Upper lobe of left lung (tissue), 6 donors: Measurements from ENCODE around the gene ZWILCH. TPM values are rescaled to one million over a fixed set of nuclear protein-coding genes. Genes with fewer than 3 reads are reported as not detected.
A peak's percentile ranks its signal among the peaks of the same experiment; 100 is the strongest.
"Not testable (repeated sequence)": the region's sequence is repeated elsewhere in the genome, so short reads cannot be mapped to it uniquely, and the experiment has no call there.

ENCODE experiments used
- ATAC-seq, 2 donors: fragments of 200-7000 bp; cut with Tn5 transposase; one replicate each; pipeline ENCODE4 v1.9.1; 2022; ENCODE audit warnings: mild to moderate bottlenecking in 2 of 2, moderate library complexity in 2 of 2; ENCODE audit not compliant: low FRiP score in 2 of 2
- DNase-seq, 2 donors: peaks; one replicate each; pipeline ENCODE4 v3.0.0-alpha.2; 2019 to 2020
- H3K27ac ChIP-seq, 4 donors: fragments of 200-600 bp; sonication (generic); one replicate each; pipeline ENCODE4 v1.5.1; 2016 to 2019
- H3K27me3 ChIP-seq, 4 donors: fragments of 200-600 bp; sonication (generic); one replicate each; pipeline ENCODE4 v1.5.1; 2017 to 2019
- H3K36me3 ChIP-seq, 4 donors: fragments of 200-600 bp; sonication (generic); one replicate each; pipeline ENCODE4 v1.5.1; 2016 to 2019
- H3K4me1 ChIP-seq, 4 donors: fragments of 200-600 bp; sonication (generic); one replicate each; pipeline ENCODE4 v1.5.1; 2018 to 2019
- H3K4me3 ChIP-seq, 4 donors: fragments of 200-600 bp; sonication (generic); one replicate each; pipeline ENCODE4 v1.5.1; 2017 to 2019; ENCODE audit warnings: mild to moderate bottlenecking in 2 of 4, moderate library complexity in 1 of 4
- H3K9me3 ChIP-seq, 4 donors: fragments of 200-600 bp; sonication (generic); one replicate each; pipeline ENCODE4 v1.5.1; 2018 to 2019
- EP300 ChIP-seq, 4 donors: sonication (generic); formaldehyde crosslinking; IDR thresholded peaks; one replicate each; pipeline ENCODE4 v1.5.1; 2017; ENCODE audit warnings: antibody characterized with exemption in 4 of 4, control low read depth in 2 of 4
- POLR2A ChIP-seq, 4 donors: fragments of 450-650 bp; IDR thresholded peaks; one replicate each; pipeline ENCODE4 v1.5.1; 2016 to 2017; ENCODE audit warnings: antibody characterized with exemption in 4 of 4, mild to moderate bottlenecking in 2 of 4
- POLR2AphosphoS5 ChIP-seq, 2 donors: sonication (generic); formaldehyde crosslinking; IDR thresholded peaks; one replicate each; pipeline ENCODE4 v1.5.1; 2017; ENCODE audit warnings: antibody characterized with exemption in 2 of 2
- WGBS, 2 donors: methylation state at CpG; one replicate each; pipeline ENCODE4 v1.1.5; 2017 to 2018; 5-methylcytosine and 5-hydroxymethylcytosine counted together
- total RNA-seq, 6 donors: library from RNA; depleted of rRNA in 4 of 6; stranded (reverse); fragments of >200 nt in 4 of 6; gene quantifications; one replicate each; pipeline versions ENCODE4 v1.1.0 to v1.2.1, GENCODE V29; 2016 to 2021
- TF ChIP-seq, protein P1 (sequence below), 6 experiments: fragments of 450-650 bp in 4 of 6; fragments of 200-600 bp in 2 of 6; sonication (generic) in 2 of 6; IDR thresholded peaks; one replicate each; pipeline ENCODE4 v1.5.1; 2016 to 2019; ENCODE audit warnings: antibody characterized with exemption in 6 of 6
- donor health status: DM: no; HTN: no; CAD: no; lungs with moderate emphysema.
- donor health status: DM: no; HTN: yes; CAD: no; lungs with severe emphysema.

The ZWILCH gene
- total RNA-seq, 6 donors from 2014 or later, result 0.33 to 6.3 (median 5.1) TPM

DNA sequence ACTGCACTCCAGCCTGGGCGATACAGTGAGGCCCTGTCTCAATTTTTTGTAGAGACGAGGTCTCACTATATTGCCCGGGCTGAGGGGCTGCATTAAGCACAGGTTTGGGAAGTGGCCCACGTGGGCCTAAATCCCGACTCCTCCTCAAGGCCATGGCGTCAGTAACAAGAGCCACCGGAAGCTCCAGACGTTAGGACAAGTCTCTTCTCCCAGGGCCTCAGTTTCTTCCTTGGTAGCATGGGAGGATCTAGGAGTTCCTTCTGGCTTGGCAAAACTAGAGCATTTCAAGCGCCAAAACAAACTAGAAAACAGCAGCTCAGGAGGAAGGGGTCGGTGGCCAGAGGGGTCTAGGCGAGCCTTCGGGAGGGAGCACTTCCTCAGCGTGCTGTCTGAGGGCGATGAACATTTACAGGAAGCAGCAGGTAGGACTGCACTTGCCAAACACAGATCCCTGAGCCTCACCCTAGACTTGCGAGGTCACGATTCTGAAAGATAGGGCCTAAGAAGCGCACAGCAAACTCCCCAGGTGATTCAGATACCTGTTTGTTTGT is 8.1 kb upstream of the ZWILCH start:
- Histone ChIP-seq H3K27me3 (no peaks in the 10 kb centered on the region), H3K27ac (peak overlapping the region; percentile 89 to 96 (median 93)), H3K9me3 (no peaks in the 10 kb centered on the region), H3K36me3 (peaks cover 29 to 78% (median 53%) of the 10 kb centered on the region in 4 donors), H3K4me1 (peaks cover 9 to 41% (median 20%) of the 10 kb centered on the region in 4 donors), H3K4me3 (peak overlapping the region; percentile 82 to 96 (median 91))
- peak in 1 of 2 donors; percentile 22 for DNase-seq
- TF ChIP-seq, protein P1, sequence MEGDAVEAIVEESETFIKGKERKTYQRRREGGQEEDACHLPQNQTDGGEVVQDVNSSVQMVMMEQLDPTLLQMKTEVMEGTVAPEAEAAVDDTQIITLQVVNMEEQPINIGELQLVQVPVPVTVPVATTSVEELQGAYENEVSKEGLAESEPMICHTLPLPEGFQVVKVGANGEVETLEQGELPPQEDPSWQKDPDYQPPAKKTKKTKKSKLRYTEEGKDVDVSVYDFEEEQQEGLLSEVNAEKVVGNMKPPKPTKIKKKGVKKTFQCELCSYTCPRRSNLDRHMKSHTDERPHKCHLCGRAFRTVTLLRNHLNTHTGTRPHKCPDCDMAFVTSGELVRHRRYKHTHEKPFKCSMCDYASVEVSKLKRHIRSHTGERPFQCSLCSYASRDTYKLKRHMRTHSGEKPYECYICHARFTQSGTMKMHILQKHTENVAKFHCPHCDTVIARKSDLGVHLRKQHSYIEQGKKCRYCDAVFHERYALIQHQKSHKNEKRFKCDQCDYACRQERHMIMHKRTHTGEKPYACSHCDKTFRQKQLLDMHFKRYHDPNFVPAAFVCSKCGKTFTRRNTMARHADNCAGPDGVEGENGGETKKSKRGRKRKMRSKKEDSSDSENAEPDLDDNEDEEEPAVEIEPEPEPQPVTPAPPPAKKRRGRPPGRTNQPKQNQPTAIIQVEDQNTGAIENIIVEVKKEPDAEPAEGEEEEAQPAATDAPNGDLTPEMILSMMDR (IDR thresholded peaks at IDR 0.05), result no peak
- TF ChIP-seq EP300 (IDR thresholded peaks at IDR 0.05), result no peak
- no peak for TF ChIP-seq POLR2A (IDR thresholded peaks at IDR 0.05)
- TF ChIP-seq POLR2AphosphoS5 (IDR thresholded peaks at IDR 0.05), result no peak
- WGBS, 2 donors, result 13 to 16% methylated on average over 17 of the region's 17 CpGs
- peak; percentile 30 to 37 for ATAC-seq

DNA sequence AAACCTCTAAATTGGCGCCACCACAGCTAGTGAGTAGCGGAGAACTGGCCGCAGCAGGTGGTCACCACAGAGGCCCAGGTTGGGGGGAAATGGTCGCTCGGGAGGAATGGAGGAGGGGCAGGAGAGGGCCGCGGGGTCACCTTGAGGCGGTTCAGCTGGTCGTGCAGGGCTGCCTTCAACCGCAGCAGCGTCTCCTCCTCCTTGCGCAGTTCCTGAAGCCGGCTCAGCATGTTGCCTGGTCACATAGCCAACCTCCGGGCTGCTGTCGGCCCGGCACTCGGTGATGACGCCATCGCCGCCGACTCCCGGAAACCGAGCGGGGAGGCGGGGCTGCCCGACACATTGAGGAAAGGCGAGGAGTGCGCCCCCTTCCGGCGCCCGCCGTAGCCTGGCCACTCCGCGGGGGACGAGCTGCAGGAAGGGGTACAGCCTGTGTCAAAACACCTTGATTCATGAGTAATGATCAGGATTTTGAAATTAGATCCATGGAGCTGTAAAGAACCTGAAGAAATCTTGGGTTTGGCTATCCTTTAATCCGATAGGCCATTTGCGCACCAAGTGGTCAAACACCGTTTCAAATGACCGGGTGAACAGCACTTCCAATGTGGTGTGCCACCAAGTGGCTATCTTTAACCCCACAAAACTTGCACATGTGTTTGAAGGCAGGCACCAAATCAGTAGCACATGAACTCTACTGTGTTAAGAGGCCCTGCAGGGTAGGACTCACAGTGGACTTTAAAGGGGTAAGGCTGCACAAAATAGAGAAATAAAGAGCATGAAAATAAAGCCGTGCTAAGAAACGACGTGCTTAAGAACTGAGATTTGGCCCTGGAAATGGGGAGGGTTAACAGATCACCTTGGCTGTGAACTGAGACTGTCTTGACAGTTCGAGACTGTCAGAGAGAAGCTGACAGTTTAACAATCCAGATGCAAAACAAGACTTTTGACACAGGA is 7.3 kb upstream of the ZWILCH start, which contains the start of gene SNAPC5:
TSS of gene SNAPC5 (minus strand) at position 261 of the 954 bp plus-strand sequence. CDS start at position 230, 31 bp downstream.
- H3K4me1 ChIP-seq, result peaks cover 13 to 49% (median 22%) of the 10 kb centered on the region in 4 donors
- ATAC-seq (peak; percentile 98), DNase-seq (peak; percentile 98 to 99)
- WGBS, 2 donors, result 11 to 20% methylated on average over 17 to 42 of the region's 43 CpGs
- H3K4me3 ChIP-seq, result peak within 1 kb of the TSS; percentile 82 to 96 (median 91)
- peaks cover 33 to 78% (median 58%) of the 10 kb centered on the region in 4 donors for H3K36me3 ChIP-seq
- no peaks in the 10 kb centered on the region for H3K27me3 ChIP-seq
- no peaks in the 10 kb centered on the region for H3K9me3 ChIP-seq
- TF ChIP-seq EP300 (IDR thresholded peaks at IDR 0.05), result peak in 1 of 4 donors; percentile 61
- TF ChIP-seq, protein P1 (IDR thresholded peaks at IDR 0.05), result peak; percentile 93 to 98 (median 98)
- peak in 2 of 4 donors; percentile 60 to 88 for TF ChIP-seq POLR2A (IDR thresholded peaks at IDR 0.05)
- TF ChIP-seq POLR2AphosphoS5 (IDR thresholded peaks at IDR 0.05), result peak; percentile 92 to 94
- H3K27ac ChIP-seq, result peak within 1 kb of the TSS; percentile 89 to 96 (median 93)

DNA sequence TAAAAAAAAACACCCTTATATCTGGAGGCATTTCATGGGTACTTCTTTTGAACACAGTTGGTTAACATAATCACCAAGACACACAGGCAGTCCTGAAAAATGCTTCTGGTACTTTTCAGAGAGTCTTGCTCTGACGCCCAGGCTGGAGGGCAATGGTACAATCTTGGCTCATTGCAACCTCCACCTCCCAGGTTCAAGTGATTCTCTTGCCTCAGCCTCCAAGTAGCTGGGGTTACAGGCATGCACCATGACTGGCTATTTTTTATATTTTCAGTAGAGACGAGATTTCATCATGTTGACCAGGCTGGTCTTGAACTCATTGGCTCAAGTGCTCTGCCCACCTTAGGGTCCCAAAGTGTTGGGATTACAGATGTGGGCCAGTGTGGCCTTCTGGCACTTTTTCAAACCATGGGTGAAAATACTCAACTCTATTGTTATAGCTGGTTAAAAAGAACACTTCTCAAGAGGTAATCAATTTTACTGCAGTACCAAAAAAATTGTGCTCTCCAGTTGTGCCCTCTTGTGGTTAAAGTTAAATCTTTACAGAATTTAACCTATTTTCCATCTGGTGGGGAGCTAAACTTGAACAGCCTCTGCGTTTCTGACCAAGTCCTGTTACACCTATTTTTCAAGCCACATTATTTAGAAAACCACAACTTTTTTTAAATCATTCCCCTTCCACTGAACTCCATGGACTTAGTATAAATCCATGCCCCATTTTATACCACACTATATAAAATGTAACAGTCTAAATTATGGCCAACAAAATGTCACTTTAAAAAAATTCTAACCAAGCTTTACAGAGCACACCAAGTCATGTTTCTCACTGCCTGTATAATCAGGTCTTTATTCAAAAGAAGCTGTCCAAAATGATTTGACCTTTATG is 6.4 kb upstream of the ZWILCH start:
- DNase-seq (no peak), ATAC-seq (no peak)
- TF ChIP-seq, protein P1 (IDR thresholded peaks at IDR 0.05), result peak in 3 of 6 experiments; percentile 4 to 25 (median 20)
- no peak for TF ChIP-seq POLR2A (IDR thresholded peaks at IDR 0.05)
- peaks cover 33 to 74% (median 58%) of the 10 kb centered on the region in 4 donors for H3K36me3 ChIP-seq
- 55 to 68% methylated on average over 3 of the region's 3 CpGs for WGBS, 2 donors
- H3K27me3 ChIP-seq, result no peaks in the 10 kb centered on the region
- H3K9me3 ChIP-seq, result no peaks in the 10 kb centered on the region
- H3K4me3 ChIP-seq, result peak overlapping the region in 1 of 4 donors; percentile 96
- peaks cover 22 to 58% (median 31%) of the 10 kb centered on the region in 4 donors for H3K4me1 ChIP-seq
- H3K27ac ChIP-seq, result peak overlapping the region in 3 of 4 donors; percentile 89 to 94 (median 92)

DNA sequence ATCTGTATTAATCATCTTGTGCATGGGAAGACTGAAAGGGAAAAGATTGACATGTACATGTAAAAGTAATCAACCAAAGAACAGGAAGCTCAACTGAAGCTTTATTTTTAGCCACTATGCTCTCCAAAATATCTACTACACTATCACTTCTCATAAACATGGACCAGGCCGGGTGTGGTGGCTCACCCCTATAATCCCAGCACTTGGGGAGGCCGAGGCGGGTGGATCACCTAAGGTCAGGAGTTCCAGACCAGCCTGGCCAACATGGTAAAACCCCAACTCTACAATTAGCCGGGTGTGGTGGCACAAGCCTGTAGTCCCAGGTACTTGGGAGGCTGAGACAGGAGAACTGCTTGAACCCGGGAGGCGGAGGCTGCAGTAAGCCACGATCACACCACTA is 4.8 kb upstream of the ZWILCH start:
- H3K27ac ChIP-seq, H3K9me3 ChIP-seq, ATAC-seq, H3K4me3 ChIP-seq, DNase-seq, H3K27me3 ChIP-seq: not testable (repeated sequence)
- WGBS, 2 donors, result 85 to 92% methylated on average over 7 of the region's 7 CpGs
- Histone ChIP-seq H3K4me1 (peaks cover 24 to 52% (median 29%) of the 10 kb centered on the region in 4 donors), H3K36me3 (peaks cover 33 to 60% (median 48%) of the 10 kb centered on the region in 4 donors)
